Measurements from ENCODE around the gene EIF6.
"Not testable (repeated sequence)": the region's sequence is repeated elsewhere in the genome, so short reads cannot be mapped to it uniquely, and the experiment has no call there.

EIF6 gene

GRCh38 chr20:35284267-35284991 lies at the start of gene EIF6:
EIF6 (minus strand) TSS chr20:35284772; CDS start chr20:35284487, 285 bp downstream.
- in situ Hi-C loops (cut with MboI; ENCODE audit: low sequenced_read_pairs), result no loop called here

GRCh38 chr20:35333606-35334005 lies 49.0 kb upstream of the EIF6 start:
- in situ Hi-C loops (cut with MboI; ENCODE audit: low sequenced_read_pairs), result no loop called here

GRCh38 chr20:35332540-35333200 lies 48.1 kb upstream of the EIF6 start:
- in situ Hi-C loops (cut with MboI; ENCODE audit: low sequenced_read_pairs), result no loop called here

DNA sequence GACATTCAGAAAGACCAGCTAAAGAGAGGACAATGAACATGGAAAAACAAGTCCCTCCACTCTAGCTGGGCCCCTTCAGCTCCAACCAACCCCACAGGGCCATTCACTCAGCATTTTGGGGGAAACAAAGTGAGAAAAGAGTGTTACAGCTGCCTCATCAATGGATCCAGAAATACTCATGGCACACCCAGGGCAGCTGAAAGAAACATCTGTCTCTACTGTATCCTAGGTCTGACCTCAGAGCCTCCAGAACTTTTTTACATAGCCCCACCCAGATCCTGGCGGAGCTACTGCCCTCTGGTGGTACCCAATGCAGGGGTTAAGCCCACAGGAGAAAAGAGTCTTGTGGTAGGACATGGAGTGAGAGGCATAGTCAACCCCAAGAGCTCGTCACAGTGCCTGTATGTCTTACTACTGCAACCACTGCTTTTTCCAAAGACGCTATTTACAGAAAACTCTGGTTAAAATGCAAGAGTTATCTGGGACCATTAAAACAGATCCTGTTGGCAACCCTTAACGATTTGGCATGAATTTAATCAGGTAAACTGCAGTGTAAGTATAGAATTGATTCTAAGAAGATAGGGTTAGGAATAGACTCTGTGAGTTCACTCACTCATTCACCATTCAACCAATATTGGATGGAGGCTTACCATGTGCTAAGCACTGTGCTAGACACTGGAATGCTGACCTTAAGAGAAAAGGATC lies 45.0 kb upstream of the EIF6 start:
- in situ Hi-C loops (cut with MboI; ENCODE audit: low sequenced_read_pairs), result no loop called here

GRCh38 chr20:35328689-35329088 lies 44.1 kb upstream of the EIF6 start:
- in situ Hi-C loops (cut with MboI; ENCODE audit: low sequenced_read_pairs), result no loop called here

DNA sequence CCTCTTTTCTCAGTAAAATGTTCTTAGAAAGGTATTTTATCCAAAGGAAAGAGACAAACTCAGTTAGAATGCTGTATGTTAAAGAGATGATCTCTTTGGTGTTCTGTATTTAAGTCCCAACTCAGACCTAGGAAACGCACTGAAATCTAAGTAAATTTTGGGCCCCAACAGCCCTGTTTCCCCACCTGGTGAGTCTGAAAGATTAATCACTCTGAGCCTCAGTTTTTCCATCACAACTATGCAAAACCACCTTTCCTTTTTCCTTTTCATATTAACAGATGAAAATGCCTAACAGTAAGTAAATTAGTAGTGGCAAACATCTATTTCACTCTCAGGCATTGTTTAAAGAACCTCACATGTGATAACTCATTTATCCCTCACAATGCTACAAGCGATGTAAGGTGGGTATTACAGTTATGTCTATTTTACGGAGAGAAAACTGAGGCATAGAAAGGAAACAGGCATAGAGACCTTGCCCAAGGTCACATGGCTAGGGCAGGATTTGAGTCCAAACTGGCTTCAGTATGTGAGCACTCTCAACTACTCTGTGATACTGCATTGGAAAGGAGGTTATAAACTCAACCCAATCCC lies 43.6 kb upstream of the EIF6 start:
- in situ Hi-C loops (cut with MboI; ENCODE audit: low sequenced_read_pairs), result no loop called here

DNA sequence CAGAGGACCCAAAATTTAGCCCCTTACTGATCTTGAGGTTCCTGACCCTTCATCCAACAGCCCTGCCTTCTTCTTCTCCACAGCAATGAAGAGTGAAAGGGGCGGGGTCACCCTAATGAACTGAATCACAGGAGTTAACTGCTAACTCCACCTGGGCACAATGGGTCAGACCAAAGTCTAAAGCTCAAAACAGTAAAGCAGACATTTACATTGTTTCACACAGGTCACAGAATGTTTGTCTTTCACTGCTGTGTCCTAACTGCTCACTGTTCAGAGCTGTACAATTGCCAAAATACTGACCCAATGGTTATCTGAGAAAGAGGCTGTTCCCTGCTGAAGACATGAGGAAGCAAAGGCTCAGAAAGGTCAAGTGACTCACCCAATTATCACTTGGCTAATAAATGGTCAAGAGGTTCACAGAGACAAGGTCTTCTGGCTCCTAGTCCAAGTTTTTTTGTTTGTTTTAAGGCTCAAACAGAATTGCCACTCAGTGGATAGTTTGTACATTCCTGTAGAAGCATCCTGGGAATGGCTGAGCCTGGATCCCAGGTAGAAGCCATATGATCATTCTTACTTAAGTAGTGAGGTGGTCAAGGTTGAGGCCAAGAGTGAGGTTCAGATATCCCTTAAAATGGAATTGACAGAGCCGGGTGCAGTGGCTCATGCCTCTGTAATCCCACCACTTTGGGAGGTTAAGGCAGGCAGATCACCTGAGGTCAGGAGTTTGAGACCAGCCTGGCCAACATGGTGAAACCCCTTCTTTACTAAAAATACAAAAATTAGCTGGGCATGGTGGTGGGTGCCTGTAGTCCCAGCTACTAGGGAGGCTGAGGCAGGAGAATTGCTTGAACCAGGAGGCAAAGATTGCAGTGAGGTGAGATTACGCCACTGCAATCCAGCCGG lies 42.8 kb upstream of the EIF6 start:
- in situ Hi-C loops (cut with MboI; ENCODE audit: low sequenced_read_pairs), result no loop called here

- in situ Hi-C loops (cut with MboI; ENCODE audit: low sequenced_read_pairs), result no loop called here
Measured at GRCh38 chr20:35326740-35327073, 42.1 kb upstream of the EIF6 start.

GRCh38 chr20:35326021-35326739 lies 41.6 kb upstream of the EIF6 start:
- in situ Hi-C loops (cut with MboI; ENCODE audit: low sequenced_read_pairs), result no loop called here

- in situ Hi-C loops (cut with MboI; ENCODE audit: low sequenced_read_pairs), result no loop called here
Measured at GRCh38 chr20:35325401-35325800, 40.8 kb upstream of the EIF6 start.

DNA sequence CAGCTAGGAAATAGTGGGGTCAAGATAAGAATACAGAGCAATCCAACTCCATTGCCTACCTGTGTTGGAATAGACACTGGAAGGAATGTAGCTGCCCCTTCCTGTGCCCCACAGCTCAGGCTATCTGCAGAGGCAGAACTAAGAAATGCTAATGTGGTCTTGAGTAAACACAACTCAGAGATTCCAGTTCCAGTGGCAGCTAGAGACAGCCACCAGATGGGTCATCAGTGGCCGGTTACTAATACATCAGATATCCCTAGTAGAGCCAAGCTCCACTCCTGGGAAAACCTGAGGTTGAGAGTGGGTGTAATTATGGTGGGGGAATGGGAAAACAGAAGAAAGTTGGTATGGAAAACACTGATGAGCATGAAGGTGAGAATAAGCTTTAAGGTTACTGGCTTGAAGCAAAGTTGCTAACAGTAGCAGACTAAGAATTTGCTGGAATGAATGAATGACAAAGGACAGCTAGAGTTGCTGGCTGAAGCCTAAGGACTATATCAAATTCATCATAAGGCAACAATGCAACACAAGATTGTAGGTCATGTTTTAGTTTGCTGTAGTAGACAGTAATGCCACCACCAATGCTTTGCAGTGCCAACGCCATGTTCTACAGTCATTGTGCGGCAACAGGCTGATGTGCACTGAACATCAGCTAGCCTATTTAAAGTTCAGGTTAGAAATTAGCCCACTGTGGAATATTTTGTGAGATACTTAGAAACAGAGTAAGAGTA lies 36.0 kb upstream of the EIF6 start:
- in situ Hi-C loops (cut with MboI; ENCODE audit: low sequenced_read_pairs), result no loop called here

- in situ Hi-C loops (cut with MboI; ENCODE audit: low sequenced_read_pairs), result no loop called here
Measured at GRCh38 chr20:35319871-35320197, 35.3 kb upstream of the EIF6 start.

DNA sequence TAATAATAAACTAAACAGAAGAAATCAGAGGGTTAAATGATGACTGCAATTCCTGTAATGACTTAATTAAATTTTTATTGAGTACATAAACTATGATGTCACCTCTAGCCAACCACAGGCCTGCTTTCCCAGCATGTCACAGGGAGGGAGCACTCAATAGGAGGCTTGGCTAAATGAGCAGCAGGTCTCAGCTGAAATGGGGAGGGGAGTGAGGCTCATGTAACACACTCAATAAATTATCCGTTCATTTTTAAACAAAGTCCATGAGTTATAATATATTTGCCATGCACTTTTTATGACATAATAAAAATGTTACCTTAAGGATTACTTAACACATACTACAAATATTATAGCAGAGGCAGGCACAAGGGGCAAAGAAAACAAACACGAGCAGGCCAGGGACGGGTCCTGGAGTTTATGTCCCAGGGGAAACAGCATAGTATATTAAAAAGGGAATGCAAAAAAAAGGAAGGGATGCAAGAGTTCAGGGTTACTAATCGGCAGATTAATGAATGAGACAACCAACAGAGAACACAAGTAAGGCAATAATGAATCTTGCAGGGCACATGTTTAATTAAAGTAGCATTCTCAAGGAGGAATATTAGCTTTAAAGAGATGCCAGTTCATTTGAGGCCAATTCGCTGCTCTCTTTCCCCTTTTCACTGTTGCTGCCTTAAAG lies 34.8 kb upstream of the EIF6 start:
- in situ Hi-C loops (cut with MboI; ENCODE audit: low sequenced_read_pairs), result no loop called here

DNA sequence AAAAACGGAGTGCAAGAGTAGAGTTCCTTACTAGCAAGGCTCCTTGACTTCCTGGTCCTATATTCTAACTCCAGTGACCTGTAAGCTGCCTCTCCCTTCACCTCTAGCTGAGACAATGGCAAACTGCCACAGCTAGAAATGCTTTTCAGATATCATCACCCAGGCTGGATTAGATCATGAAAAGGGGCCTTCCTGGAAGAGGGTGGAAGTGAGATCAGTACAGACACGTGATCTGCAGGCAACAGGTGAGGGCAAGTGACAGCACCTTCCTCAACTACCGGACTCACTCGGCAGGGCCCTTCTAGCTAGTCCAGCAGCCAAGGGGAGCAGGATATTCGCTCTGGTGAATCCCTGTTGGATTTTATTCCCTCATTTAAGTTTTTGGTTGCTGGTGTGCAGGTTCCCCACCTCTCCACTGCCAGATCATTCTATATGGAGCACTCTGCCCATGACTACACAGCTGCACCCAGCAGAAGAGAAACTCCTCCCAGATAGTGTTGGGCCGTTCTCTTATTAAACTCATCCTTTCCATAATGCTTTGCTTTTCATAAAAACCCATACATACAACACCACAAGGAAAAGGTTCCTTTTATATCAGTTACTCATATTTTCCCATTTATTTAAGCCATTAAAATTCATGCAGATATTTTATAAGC lies 34.1 kb upstream of the EIF6 start:
- in situ Hi-C loops (cut with MboI; ENCODE audit: low sequenced_read_pairs), result no loop called here

DNA sequence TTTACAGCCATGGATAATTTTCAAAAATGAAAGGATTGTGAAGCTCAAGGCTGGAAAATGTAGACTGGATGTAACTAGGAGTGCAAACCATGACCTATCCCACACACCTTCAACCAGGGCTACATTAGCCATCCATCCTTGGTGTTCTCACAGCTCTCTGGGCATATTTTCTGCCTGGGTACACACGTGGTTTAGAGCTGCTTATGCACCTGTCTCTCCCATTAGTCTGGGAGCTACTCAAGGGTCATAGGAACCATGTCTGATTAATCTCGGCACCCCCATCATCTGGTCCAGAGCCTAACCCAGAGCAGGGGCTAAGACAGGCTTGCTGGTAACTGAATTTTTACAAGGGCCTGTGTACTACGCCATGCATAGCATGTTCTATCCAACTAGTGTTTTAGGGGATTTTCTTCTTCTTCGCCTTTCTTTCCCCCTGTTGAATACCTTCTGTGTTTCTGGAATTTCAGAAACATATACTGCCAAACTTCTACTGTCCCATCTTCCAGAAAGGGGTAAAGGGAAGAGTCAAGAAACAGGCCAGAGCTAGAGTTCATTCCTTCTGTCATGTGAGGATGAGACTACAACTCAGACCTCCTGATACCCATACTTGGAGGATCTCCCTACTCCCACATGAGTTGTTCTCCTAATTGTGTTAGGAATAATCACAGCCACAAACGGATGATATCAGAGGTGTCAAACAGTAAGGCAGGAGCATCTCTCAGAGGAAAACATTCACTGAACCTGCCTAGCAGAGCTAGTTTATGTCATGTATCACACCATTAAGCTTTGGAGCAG lies 33.0 kb upstream of the EIF6 start:
- in situ Hi-C loops (cut with MboI; ENCODE audit: low sequenced_read_pairs), result no loop called here

GRCh38 chr20:35316086-35316485 lies 31.5 kb upstream of the EIF6 start:
- in situ Hi-C loops (cut with MboI; ENCODE audit: low sequenced_read_pairs), result no loop called here

DNA sequence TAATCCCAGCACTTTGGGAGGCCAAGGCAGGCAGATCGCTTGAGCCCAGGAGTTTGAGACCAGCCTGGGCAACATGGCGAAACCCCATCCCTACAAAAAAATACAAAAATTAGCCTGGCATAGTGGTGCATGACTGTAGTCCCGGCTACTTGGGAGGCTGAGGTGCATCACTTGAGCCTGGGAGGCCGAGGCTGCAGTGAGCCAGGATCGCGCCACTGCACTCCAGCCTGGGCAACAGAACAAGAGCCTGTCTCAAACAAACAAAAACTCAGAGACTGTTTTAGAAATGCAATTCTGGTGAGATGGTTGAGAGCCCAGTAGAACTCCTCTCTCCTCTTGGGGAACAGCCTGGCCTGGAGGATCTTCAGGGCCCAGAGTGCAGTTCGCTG lies 31.1 kb upstream of the EIF6 start:
- in situ Hi-C loops (cut with MboI; ENCODE audit: low sequenced_read_pairs), result not testable (repeated sequence)

All from HL-60/S4 treated with phorbol 12-myristate 13-acetate at 8.2 ng/mL for 4 days and 3 days (cell line).